Breast epithelium (tissue), 4 donors: ENCODE measurements around the gene LCT. TPM values are rescaled to one million over a fixed set of nuclear protein-coding genes. Genes with fewer than 3 reads are reported as not detected.

ENCODE experiments used
- DNase-seq, 2 donors: peaks; one replicate each; pipeline ENCODE4 v3.0.0-alpha.2; 2019; ENCODE audit warnings: low spot score in 2 of 2
- H3K27ac ChIP-seq, 2 donors: fragments of 200-600 bp; sonication (generic) in 1 of 2; one replicate each; pipeline ENCODE4 v1.5.1; 2016 to 2019; ENCODE audit warnings: mild to moderate bottlenecking in 1 of 2
- H3K27me3 ChIP-seq, 2 donors: fragments of 200-600 bp; sonication (generic) in 1 of 2; one replicate each; pipeline versions ENCODE4 v1.5.1 to v1.6.0; 2017 to 2019; ENCODE audit warnings: control low read depth in 1 of 2, mild to moderate bottlenecking in 1 of 2
- H3K36me3 ChIP-seq: fragments of 200-600 bp; one replicate; pipeline ENCODE4 v1.5.1; 2019
- H3K4me1 ChIP-seq, 2 donors: fragments of 200-600 bp; sonication (generic); one replicate each; pipeline ENCODE4 v1.5.1; 2016 to 2019; ENCODE audit warnings: control low read depth in 1 of 2
- H3K4me3 ChIP-seq, 3 donors: fragments of 200-600 bp; sonication (generic); 1 replicate in 2 of 3; 2 replicates in 1 of 3; pipeline ENCODE4 v1.5.1; 2016 to 2019; ENCODE audit warnings: mild to moderate bottlenecking in 3 of 3, moderate library complexity in 2 of 3
- H3K9me3 ChIP-seq, 2 donors: fragments of 200-600 bp; sonication (generic) in 1 of 2; one replicate each; pipeline ENCODE4 v1.5.1; 2016 to 2019; ENCODE audit warnings: control low read depth in 1 of 2
- CTCF ChIP-seq, 3 donors: fragments of 450-650 bp; IDR thresholded peaks; one replicate each; pipeline ENCODE4 v1.5.1; 2016 to 2017; ENCODE audit warnings: antibody characterized with exemption in 3 of 3, mild to moderate bottlenecking in 3 of 3, moderate library complexity in 3 of 3
- POLR2A ChIP-seq: fragments of 450-650 bp; IDR thresholded peaks from one replicate; pipeline ENCODE4 v1.6.1; 2016; ENCODE audit warnings: antibody characterized with exemption, mild to moderate bottlenecking, moderate library complexity
- POLR2AphosphoS5 ChIP-seq, 3 donors: sonication (generic); formaldehyde crosslinking; IDR thresholded peaks; one replicate each; pipeline ENCODE4 v1.6.1; 2017; ENCODE audit warnings: antibody characterized with exemption in 3 of 3
- intact Hi-C: fragments of 100-400 bp; cut with DNase I; formaldehyde crosslinking; loops from one replicate; pipeline ENCODE4 v1.15.1; 2023; ENCODE audit warnings: low total_unique reads
- total RNA-seq, 3 donors: library from RNA; depleted of rRNA; stranded (reverse); fragments of >200 nt; gene quantifications; one replicate each; pipeline ENCODE4 v1.1.0, GENCODE V29; 2016

The LCT gene
- total RNA-seq, 3 donors from 2014 or later, result not detected

DNA sequence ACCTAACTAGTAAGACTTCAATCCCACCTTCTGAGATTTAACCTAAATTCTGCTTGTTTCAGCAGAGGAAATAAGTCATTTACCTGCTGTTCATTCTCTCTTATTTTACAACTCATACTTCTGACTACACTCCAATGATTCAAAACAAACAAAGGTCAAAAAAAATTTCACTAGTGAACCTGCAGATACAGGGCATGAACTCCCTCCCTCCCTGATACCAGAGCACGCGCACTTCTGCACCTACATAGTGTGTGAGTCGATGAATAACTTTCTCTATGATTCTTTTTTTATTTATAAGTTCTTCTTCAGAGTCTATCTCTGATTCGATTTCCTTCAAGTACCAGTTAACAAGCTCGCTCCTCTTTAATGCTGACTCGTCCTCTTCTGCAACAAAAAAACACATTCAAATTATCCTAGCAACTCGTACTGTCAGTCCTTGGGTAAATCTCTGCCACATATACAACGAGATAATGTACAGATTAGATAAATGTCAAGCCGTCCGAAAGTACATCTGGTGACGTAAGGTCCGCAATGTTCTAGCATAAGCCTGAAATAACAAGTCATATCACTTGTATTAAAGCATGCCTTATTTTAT, 7.4 kb upstream of the LCT start:
- DNase-seq, result no peak
- Histone ChIP-seq H3K36me3 (peaks cover 6% of the 10 kb centered on the region), H3K9me3 (no peaks in the 10 kb centered on the region)

DNA sequence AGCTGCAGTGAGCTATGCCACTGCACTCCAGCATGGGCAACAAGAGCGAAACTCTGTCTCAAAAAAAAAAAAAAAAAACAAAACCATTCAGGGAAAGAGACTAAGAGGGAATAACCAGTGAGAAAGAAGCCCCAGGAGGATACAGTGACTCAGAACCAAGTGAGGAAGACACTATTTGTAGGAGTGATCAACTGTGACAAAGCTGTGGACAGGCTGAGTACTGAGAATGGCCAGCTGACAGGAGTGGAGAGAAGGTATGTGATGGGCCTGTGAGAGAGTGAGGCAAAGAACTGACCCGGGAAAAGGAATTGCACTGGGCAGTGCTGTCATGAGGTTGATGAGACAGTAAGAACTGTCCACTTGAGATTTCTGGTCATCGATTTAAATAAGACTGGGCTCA, 6.7 kb upstream of the LCT start:
- DNase-seq, result no peak
- Histone ChIP-seq H3K36me3 (peaks cover 6% of the 10 kb centered on the region), H3K9me3 (no peaks in the 10 kb centered on the region), H3K27ac (no peak overlapping the region), H3K27me3 (no peaks in the 10 kb centered on the region), H3K4me1 (no peaks in the 10 kb centered on the region), H3K4me3 (no peak overlapping the region)
- intact Hi-C loops, result no loop called here
- TF ChIP-seq POLR2AphosphoS5 (IDR thresholded peaks at IDR 0.05) (no peak), POLR2A (no peak), CTCF (IDR thresholded peaks at IDR 0.05) (no peak)

More for the DNA sequence above, 7.4 kb upstream of the LCT start:
- no peak overlapping the region for H3K4me3 ChIP-seq
- TF ChIP-seq POLR2A (no peak), POLR2AphosphoS5 (IDR thresholded peaks at IDR 0.05) (no peak), CTCF (IDR thresholded peaks at IDR 0.05) (no peak)
- no peaks in the 10 kb centered on the region for H3K4me1 ChIP-seq
- H3K27me3 ChIP-seq, result no peaks in the 10 kb centered on the region
- H3K27ac ChIP-seq, result no peak overlapping the region
- intact Hi-C loops, result no loop called here

DNA sequence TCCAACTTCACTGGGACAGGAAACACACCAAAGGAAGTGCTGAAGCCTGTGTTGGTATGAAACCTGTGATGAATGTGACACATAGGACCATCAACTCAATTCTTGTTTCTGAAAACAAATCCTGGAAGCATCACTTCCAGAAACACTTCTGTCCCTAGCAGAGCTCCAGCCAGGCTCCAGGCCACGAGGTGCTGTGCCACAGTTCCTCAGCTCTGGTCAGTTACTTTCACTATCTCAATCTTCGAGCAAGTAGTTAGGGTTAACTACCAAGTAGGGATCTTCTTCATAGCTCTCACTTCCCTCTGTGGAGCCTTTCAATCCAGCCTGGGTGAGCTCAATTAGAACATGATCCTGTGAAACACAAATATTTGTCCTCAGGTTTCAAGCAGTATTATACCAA, 3.6 kb upstream of the LCT start:
- TF ChIP-seq POLR2A (no peak), POLR2AphosphoS5 (IDR thresholded peaks at IDR 0.05) (no peak), CTCF (IDR thresholded peaks at IDR 0.05) (no peak)
- DNase-seq, result no peak
- H3K27ac ChIP-seq, result peak overlapping the region; percentile 16 to 81
- H3K9me3 ChIP-seq, result no peaks in the 10 kb centered on the region
- intact Hi-C loops, result no loop called here
- no peaks in the 10 kb centered on the region for H3K4me1 ChIP-seq
- H3K36me3 ChIP-seq, result no peaks in the 10 kb centered on the region
- H3K27me3 ChIP-seq, result no peaks in the 10 kb centered on the region
- H3K4me3 ChIP-seq, result no peak overlapping the region

DNA sequence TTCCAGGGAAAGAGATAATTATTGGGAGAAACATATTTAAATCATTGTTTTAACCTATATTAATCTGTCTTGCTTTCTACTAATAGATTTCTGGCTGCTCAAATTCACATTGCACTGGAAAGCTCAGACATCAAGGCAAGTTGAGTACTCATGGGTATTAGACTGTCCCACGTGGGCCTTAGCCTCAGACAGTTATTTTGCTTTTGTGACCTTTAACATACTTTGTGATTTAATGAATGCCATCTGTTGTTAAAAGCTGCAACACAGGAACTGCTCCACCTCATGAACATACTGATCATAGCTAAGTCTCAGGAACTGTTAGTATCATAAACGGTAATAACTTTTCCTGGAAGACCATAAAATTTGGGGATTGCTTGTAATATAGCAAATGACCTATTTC, 2.7 kb upstream of the LCT start:
- Histone ChIP-seq H3K36me3 (no peaks in the 10 kb centered on the region), H3K4me1 (no peaks in the 10 kb centered on the region), H3K27me3 (no peaks in the 10 kb centered on the region), H3K27ac (peak overlapping the region; percentile 7 to 15), H3K4me3 (no peak overlapping the region), H3K9me3 (no peaks in the 10 kb centered on the region)
- TF ChIP-seq POLR2AphosphoS5 (IDR thresholded peaks at IDR 0.05) (no peak), CTCF (IDR thresholded peaks at IDR 0.05) (no peak), POLR2A (no peak)
- intact Hi-C loops, result no loop called here
- no peak for DNase-seq

- Histone ChIP-seq H3K4me3 (no peak overlapping the region), H3K9me3 (no peaks in the 10 kb centered on the region), H3K36me3 (no peaks in the 10 kb centered on the region), H3K27ac (no peak overlapping the region), H3K27me3 (no peaks in the 10 kb centered on the region), H3K4me1 (no peaks in the 10 kb centered on the region)
- no peak for DNase-seq
- TF ChIP-seq CTCF (IDR thresholded peaks at IDR 0.05), result no peak
- no peak for TF ChIP-seq POLR2AphosphoS5 (IDR thresholded peaks at IDR 0.05)
- TF ChIP-seq POLR2A, result no peak
- intact Hi-C loops, result no loop called here
These were observed 1.5 kb upstream of the LCT start for GRCh38 chr2:135838502-135838901.
